Right ventricle myocardium inferior (tissue), 1 donor: ENCODE results near the gene PPP1R9B. TPM values are rescaled to one million over a fixed set of nuclear protein-coding genes. Genes with fewer than 3 reads are reported as not detected.

Experiments used
- ATAC-seq: fragments of 200-7000 bp; cut with Tn5 transposase; one replicate; pipeline ENCODE4 v1.9.1; 2020; ENCODE audit warnings: mild to moderate bottlenecking, moderate library complexity
- DNase-seq: peaks from one replicate; pipeline ENCODE4 v3.0.0; 2021; ENCODE audit errors: missing footprints
- intact Hi-C: fragments of 100-400 bp; cut with DNase I; formaldehyde crosslinking; loops from one replicate; pipeline ENCODE4 v1.11.0; 2022
- total RNA-seq: library from RNA; stranded (reverse); fragmentation: NEBNext Ultra II Directional; extraction: Animal tissue kit (Norgen Biotek cat#: 25700); gene quantifications from one replicate; pipeline ENCODE4 v1.2.1, GENCODE V29; 2021
- donor health status: DM: no; HTN: yes; CAD: no; lungs with severe emphysema.

PPP1R9B gene
- total RNA-seq, 1 donor from 2014 or later: 38.4 TPM

- intact Hi-C loops: loop anchor here (2.0 kb wide), 1 partner anchor 36 kb away; no protein-coding TSS in a partner anchor
- ATAC-seq: no peak
Measured at GRCh38 chr17:50176559-50177357, 26.3 kb upstream of the PPP1R9B start.

GRCh38 chr17:50175035-50175807 is 24.7 kb upstream of the PPP1R9B start:
- intact Hi-C loops: no loop called here
- ATAC-seq (no peak), DNase-seq (peak; percentile 41)

More at GRCh38 chr17:50176559-50177357, 26.3 kb upstream of the PPP1R9B start:
- DNase-seq: peak; percentile 20

GRCh38 chr17:50174444-50174843 is 24.0 kb upstream of the PPP1R9B start:
- DNase-seq: peak; percentile 22
- intact Hi-C loops: no loop called here
- no peak for ATAC-seq

- DNase-seq (peak; percentile 56), ATAC-seq (peak; percentile 12)
- intact Hi-C loops: no loop called here
Measured at GRCh38 chr17:50173335-50173941, 23.0 kb upstream of the PPP1R9B start.

GRCh38 chr17:50172936-50173334 is 22.5 kb upstream of the PPP1R9B start:
- DNase-seq: no peak
- ATAC-seq: no peak
- intact Hi-C loops: no loop called here

GRCh38 chr17:50172130-50172529 is 21.7 kb upstream of the PPP1R9B start:
- DNase-seq (peak; percentile 31), ATAC-seq (no peak)
- intact Hi-C loops: no loop called here

GRCh38 chr17:50171371-50172071 is 21.0 kb upstream of the PPP1R9B start:
- intact Hi-C loops: no loop called here
- ATAC-seq (no peak), DNase-seq (peak; percentile 26)

- intact Hi-C loops: no loop called here
- DNase-seq (peak; percentile 56), ATAC-seq (no peak)
Measured at GRCh38 chr17:50170662-50171370, 20.3 kb upstream of the PPP1R9B start.

GRCh38 chr17:50169881-50170459 is 19.5 kb upstream of the PPP1R9B start:
- DNase-seq: peak; percentile 43
- intact Hi-C loops: loop anchor here (1.0 to 5.0 kb wide), 2 partner anchors 28 to 73 kb away; partner anchors contain the start of gene PDK2
- ATAC-seq: no peak

GRCh38 chr17:50169121-50169764 is 18.8 kb upstream of the PPP1R9B start:
- ATAC-seq (peak; percentile 11), DNase-seq (peak; percentile 72)
- intact Hi-C loops: loop anchor here (1.0 to 5.0 kb wide), 2 partner anchors 29 to 72 kb away; partner anchors contain the start of gene PDK2

- ATAC-seq (no peak), DNase-seq (peak; percentile 32)
- intact Hi-C loops: loop anchor here (5.0 kb wide), 1 partner anchor 71 kb away; the partner anchor contains the start of gene PDK2
Measured at GRCh38 chr17:50168319-50168718, 17.8 kb upstream of the PPP1R9B start.

- ATAC-seq: no peak
- intact Hi-C loops: loop anchor here (5.0 kb wide), 1 partner anchor 70 kb away; the partner anchor contains the start of gene PDK2
- peak; percentile 67 for DNase-seq
Measured at GRCh38 chr17:50167371-50167770, 16.9 kb upstream of the PPP1R9B start.

- DNase-seq (peak; percentile 16), ATAC-seq (no peak)
- intact Hi-C loops: loop anchor here (5.0 kb wide), 1 partner anchor 69 kb away; the partner anchor contains the start of gene PDK2
Measured at GRCh38 chr17:50166518-50167181, 16.2 kb upstream of the PPP1R9B start.

- DNase-seq: peak; percentile 71
- intact Hi-C loops: loop anchor here (5.0 kb wide), 1 partner anchor 69 kb away; the partner anchor contains the start of gene PDK2
- ATAC-seq: peak; percentile 66
Measured at GRCh38 chr17:50165867-50166517, 15.5 kb upstream of the PPP1R9B start, which contains the start of gene SGCA. Gene SGCA, plus strand, starts transcription at chr17:50166005. Its CDS starts 36 bp downstream, at chr17:50166041.

GRCh38 chr17:50165466-50165865 is 15.0 kb upstream of the PPP1R9B start:
- DNase-seq: peak; percentile 58
- ATAC-seq: no peak
- intact Hi-C loops: loop anchor here (5.0 kb wide), 1 partner anchor 68 kb away; the partner anchor contains the start of gene PDK2

- intact Hi-C loops: loop anchor here (5.0 kb wide), 1 partner anchor 68 kb away; the partner anchor contains the start of gene PDK2
- DNase-seq (peak; percentile 63), ATAC-seq (no peak)
Measured at GRCh38 chr17:50165066-50165465, 14.6 kb upstream of the PPP1R9B start.
